ENCODE measurements around the gene TM7SF2. TPM values are rescaled to one million over a fixed set of nuclear protein-coding genes. Genes with fewer than 3 reads are reported as not detected.
A peak's percentile ranks its signal among the peaks of the same experiment; 100 is the strongest.

TM7SF2 gene
- total RNA-seq, 1 experiment from 2014 or later = 74.8 TPM

DNA sequence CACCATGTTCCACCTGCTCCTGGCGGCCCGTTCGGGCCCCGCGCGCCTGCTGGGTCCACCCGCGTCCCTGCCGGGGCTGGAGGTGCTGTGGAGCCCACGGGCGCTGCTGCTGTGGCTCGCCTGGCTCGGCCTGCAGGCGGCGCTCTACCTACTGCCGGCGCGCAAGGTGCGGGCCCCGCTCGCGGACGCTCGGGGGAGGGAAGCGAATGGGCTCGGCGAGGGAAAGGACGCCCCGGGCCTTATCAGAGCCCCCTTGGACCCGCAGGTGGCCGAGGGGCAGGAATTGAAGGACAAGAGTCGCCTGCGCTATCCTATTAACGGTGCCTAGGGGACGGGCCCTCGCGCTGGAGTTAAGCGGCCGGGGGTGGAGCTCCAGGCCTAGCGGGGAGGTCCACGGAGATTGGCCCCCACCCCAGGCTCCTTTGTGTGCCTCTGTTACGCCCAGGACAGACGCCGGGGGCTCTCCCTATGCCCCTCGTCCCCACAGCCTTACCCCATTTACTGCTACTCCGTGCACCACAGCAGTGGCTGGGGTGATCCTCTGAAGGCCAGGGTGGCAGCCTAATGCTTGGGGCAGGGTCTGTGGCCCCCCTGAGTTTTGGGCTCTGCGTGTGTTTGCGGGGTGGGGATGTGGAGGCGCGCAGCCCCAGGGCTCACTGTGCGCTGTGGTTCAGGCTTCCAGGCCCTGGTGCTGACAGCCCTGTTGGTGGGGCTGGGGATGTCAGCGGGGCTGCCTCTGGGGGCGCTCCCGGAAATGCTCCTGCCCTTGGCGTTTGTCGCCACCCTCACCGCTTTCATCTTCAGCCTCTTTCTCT is 1.1 kb downstream of the TM7SF2 start:
- Histone ChIP-seq H3K4me2 (ENCODE audit: insufficient read depth, insufficient read length, low read length) (peak overlapping the region; percentile 56), H2BK5ac (ENCODE audit: insufficient read length, low read length) (no peak overlapping the region), H3K4me1 (ENCODE audit: insufficient read depth, low read length) (no peaks in the 10 kb centered on the region), H3T11ph (ENCODE audit: low read length) (no peak overlapping the region), H3K23me2 (ENCODE audit: insufficient read length, low read depth, low read length, poor library complexity, severe bottlenecking) (peaks cover 18% of the 10 kb centered on the region), H3K4ac (ENCODE audit: low read depth, low read length) (no peak overlapping the region), H3K79me1 (ENCODE audit: insufficient read depth, low read depth, low read length, poor library complexity, severe bottlenecking) (no peaks in the 10 kb centered on the region), H4K91ac (ENCODE audit: insufficient read length, low read depth, low read length) (no peak overlapping the region), H3K79me2 (ENCODE audit: insufficient read depth, low read length) (no peaks in the 10 kb centered on the region), H3K9me3 (ENCODE audit: control insufficient read depth, low read depth, low read length) (no peaks in the 10 kb centered on the region), H3K14ac (ENCODE audit: insufficient read depth, low read length) (no peak overlapping the region), H3K27ac (ENCODE audit: insufficient read length, low read depth, low read length) (no peak overlapping the region), H2BK15ac (ENCODE audit: low read depth, low read length) (no peak overlapping the region), H4K8ac (replicated peaks; ENCODE audit: insufficient read length, low read depth, low read length) (no peak overlapping the region), H3K18ac (ENCODE audit: insufficient read length, low read depth, low read length) (no peak overlapping the region), H3K56ac (ENCODE audit: insufficient read length, low read depth, low read length) (no peak overlapping the region), H2AK5ac (ENCODE audit: insufficient read length, low read length) (no peak overlapping the region), H4K5ac (ENCODE audit: insufficient read length, low read depth, low read length) (no peak overlapping the region), H2BK12ac (ENCODE audit: insufficient read length, low read depth, low read length) (no peak overlapping the region), H2AFZ (ENCODE audit: low read length) (no peak overlapping the region), H2BK120ac (ENCODE audit: low read depth, low read length, poor library complexity, severe bottlenecking) (no peak overlapping the region), H3K23ac (ENCODE audit: insufficient read length, low read depth, low read length) (no peak overlapping the region), H3K9ac (ENCODE audit: extremely low read depth, insufficient read length, low read length) (peak overlapping the region; percentile 27), H4K20me1 (ENCODE audit: control insufficient read depth, insufficient read depth, insufficient read length) (no peaks in the 10 kb centered on the region), H2BK20ac (ENCODE audit: low read depth, low read length, poor library complexity, severe bottlenecking) (no peak overlapping the region), H3K27me3 (ENCODE audit: insufficient read depth, low read length) (no peaks in the 10 kb centered on the region)
- Mint-ChIP-seq H3K4me3 (peak overlapping the region; percentile 82 to 99), H3K27ac (peak overlapping the region in 2 of 3 experiments; percentile 85 to 91; a peak in 2 of 7 replicates), H3K27me3 (ENCODE audit: low read depth) (peaks cover 1% of the 10 kb centered on the region; the same call in 1 of the 2 replicates), H3K36me3 (ENCODE audit: insufficient read depth in 1 of 3, low read depth in 3 of 3) (peaks cover 2 to 28% (median 23%) of the 10 kb centered on the region in 3 experiments), H3K9me3 (no peaks in the 10 kb centered on the region), H3K4me1 (peaks cover 15 to 23% of the 10 kb centered on the region in 2 experiments)
- no CpG with 5 or more reads among the region's 57 CpGs for WGBS (ENCODE audit: extremely low coverage, insufficient read length, low lambda C conversion rate)
- TF ChIP-seq, protein P1, sequence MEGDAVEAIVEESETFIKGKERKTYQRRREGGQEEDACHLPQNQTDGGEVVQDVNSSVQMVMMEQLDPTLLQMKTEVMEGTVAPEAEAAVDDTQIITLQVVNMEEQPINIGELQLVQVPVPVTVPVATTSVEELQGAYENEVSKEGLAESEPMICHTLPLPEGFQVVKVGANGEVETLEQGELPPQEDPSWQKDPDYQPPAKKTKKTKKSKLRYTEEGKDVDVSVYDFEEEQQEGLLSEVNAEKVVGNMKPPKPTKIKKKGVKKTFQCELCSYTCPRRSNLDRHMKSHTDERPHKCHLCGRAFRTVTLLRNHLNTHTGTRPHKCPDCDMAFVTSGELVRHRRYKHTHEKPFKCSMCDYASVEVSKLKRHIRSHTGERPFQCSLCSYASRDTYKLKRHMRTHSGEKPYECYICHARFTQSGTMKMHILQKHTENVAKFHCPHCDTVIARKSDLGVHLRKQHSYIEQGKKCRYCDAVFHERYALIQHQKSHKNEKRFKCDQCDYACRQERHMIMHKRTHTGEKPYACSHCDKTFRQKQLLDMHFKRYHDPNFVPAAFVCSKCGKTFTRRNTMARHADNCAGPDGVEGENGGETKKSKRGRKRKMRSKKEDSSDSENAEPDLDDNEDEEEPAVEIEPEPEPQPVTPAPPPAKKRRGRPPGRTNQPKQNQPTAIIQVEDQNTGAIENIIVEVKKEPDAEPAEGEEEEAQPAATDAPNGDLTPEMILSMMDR (conservative IDR thresholded peaks at IDR 0.05) = peak; percentile 91
- peak; percentile 69 for DNase-seq
